Measurements from ENCODE around the gene DCUN1D4. TPM values are rescaled to one million over a fixed set of nuclear protein-coding genes. Genes with fewer than 3 reads are reported as not detected.
"Not testable (repeated sequence)": the region's sequence is repeated elsewhere in the genome, so short reads cannot be mapped to it uniquely, and the experiment has no call there.

The DCUN1D4 gene
- total RNA-seq, 4 donors from 2014 or later: 26.5 to 39.8 (median 28.8) TPM

GRCh38 chr4:51884606-51885005 lies 41.7 kb downstream of the DCUN1D4 start:
- Histone ChIP-seq H3K4me3 (no peak overlapping the region), H3K27me3 (no peaks in the 10 kb centered on the region), H3K27ac (no peak overlapping the region), H3K36me3 (peaks cover 0 to 49% (median 0%) of the 10 kb centered on the region in 3 donors), H3K4me1 (no peaks in the 10 kb centered on the region), H3K9me3 (no peaks in the 10 kb centered on the region)
- TF ChIP-seq POLR2A (IDR thresholded peaks at IDR 0.05) (no peak), CTCF (IDR thresholded peaks at IDR 0.05) (no peak)
- no peak for DNase-seq

GRCh38 chr4:51885363-51885762 lies 42.4 kb downstream of the DCUN1D4 start:
- Histone ChIP-seq H3K36me3 (peaks cover 0 to 44% (median 0%) of the 10 kb centered on the region in 3 donors), H3K9me3 (no peaks in the 10 kb centered on the region), H3K4me1 (no peaks in the 10 kb centered on the region), H3K27ac (no peak overlapping the region), H3K4me3 (no peak overlapping the region), H3K27me3 (no peaks in the 10 kb centered on the region)
- TF ChIP-seq CTCF (IDR thresholded peaks at IDR 0.05) (peak in 4 of 6 experiments; percentile 24 to 52 (median 50)), POLR2A (IDR thresholded peaks at IDR 0.05) (no peak)
- DNase-seq: no peak

- no peak overlapping the region for H3K4me3 ChIP-seq
- H3K36me3 ChIP-seq: peaks cover 0 to 39% (median 0%) of the 10 kb centered on the region in 3 donors
- no peaks in the 10 kb centered on the region for H3K27me3 ChIP-seq
- TF ChIP-seq POLR2A (IDR thresholded peaks at IDR 0.05) (no peak), CTCF (IDR thresholded peaks at IDR 0.05) (no peak)
- H3K4me1 ChIP-seq: no peaks in the 10 kb centered on the region
- H3K9me3 ChIP-seq: no peaks in the 10 kb centered on the region
- H3K27ac ChIP-seq: no peak overlapping the region
- DNase-seq: no peak
These were observed 47.8 kb downstream of the DCUN1D4 start for GRCh38 chr4:51890760-51891159.

- peaks cover 0 to 26% (median 0%) of the 10 kb centered on the region in 3 donors for H3K36me3 ChIP-seq
- not testable (repeated sequence) for DNase-seq, H3K27me3 ChIP-seq, H3K27ac ChIP-seq, H3K4me3 ChIP-seq, H3K4me1 ChIP-seq, H3K9me3 ChIP-seq
These were observed 50.4 kb downstream of the DCUN1D4 start for GRCh38 chr4:51893402-51893801.

- H3K4me1 ChIP-seq: no peaks in the 10 kb centered on the region
- peaks cover 0 to 22% (median 0%) of the 10 kb centered on the region in 3 donors for H3K36me3 ChIP-seq
- no peak for TF ChIP-seq POLR2A (IDR thresholded peaks at IDR 0.05)
- TF ChIP-seq CTCF (IDR thresholded peaks at IDR 0.05): no peak
- H3K4me3 ChIP-seq: no peak overlapping the region
- no peak overlapping the region for H3K27ac ChIP-seq
- no peaks in the 10 kb centered on the region for H3K9me3 ChIP-seq
- DNase-seq: no peak
- H3K27me3 ChIP-seq: no peaks in the 10 kb centered on the region
These were observed 51.2 kb downstream of the DCUN1D4 start for GRCh38 chr4:51894059-51894645.

GRCh38 chr4:51895158-51895557 lies 52.2 kb downstream of the DCUN1D4 start:
- peaks cover 0 to 30% (median 0%) of the 10 kb centered on the region in 3 donors for H3K36me3 ChIP-seq
- no peak for TF ChIP-seq CTCF (IDR thresholded peaks at IDR 0.05)
- TF ChIP-seq POLR2A (IDR thresholded peaks at IDR 0.05): no peak
- H3K9me3 ChIP-seq: no peaks in the 10 kb centered on the region

More at GRCh38 chr4:51895158-51895557, 52.2 kb downstream of the DCUN1D4 start:
- DNase-seq: no peak
- Histone ChIP-seq H3K27ac (no peak overlapping the region), H3K27me3 (no peaks in the 10 kb centered on the region), H3K4me3 (no peak overlapping the region), H3K4me1 (no peaks in the 10 kb centered on the region)
